ENCODE measurements around the gene CPEB2. TPM values are rescaled to one million over a fixed set of nuclear protein-coding genes. Genes with fewer than 3 reads are reported as not detected.

Gene CPEB2
- total RNA-seq, 4 donors from 2014 or later: 16.2 to 33.4 (median 23.9) TPM

DNA sequence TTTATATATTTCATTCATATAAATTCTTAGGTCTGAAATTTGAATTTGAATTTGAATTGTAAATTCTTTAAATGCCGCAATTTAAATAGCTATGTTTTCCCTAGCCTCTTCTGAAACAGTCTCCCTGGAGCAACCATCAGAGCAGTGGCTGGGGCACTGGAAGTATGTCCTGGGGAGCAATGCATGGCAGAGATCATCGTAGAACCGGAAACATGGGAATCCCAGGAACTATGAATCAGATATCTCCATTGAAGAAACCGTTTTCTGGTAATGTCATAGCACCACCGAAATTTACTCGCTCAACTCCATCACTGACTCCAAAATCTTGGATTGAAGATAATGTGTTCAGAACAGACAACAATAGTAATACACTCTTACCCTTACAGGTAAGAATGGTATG, 4.9 kb downstream of the CPEB2 start:
- Histone ChIP-seq H3K4me3 (no peak overlapping the region), H3K27ac (peak overlapping the region in 2 of 4 donors; percentile 6 to 7), H3K9me3 (no peaks in the 10 kb centered on the region), H3K36me3 (peaks cover 0 to 7% (median 4%) of the 10 kb centered on the region in 3 donors), H3K27me3 (no peaks in the 10 kb centered on the region), H3K4me1 (peaks cover 0 to 60% (median 5%) of the 10 kb centered on the region in 4 donors)
- 82 to 83% methylated on average over 6 of the region's 6 CpGs for WGBS, 2 donors
- DNase-seq (ENCODE audit: low spot score in 2 of 2): no peak
- TF ChIP-seq, protein P1, sequence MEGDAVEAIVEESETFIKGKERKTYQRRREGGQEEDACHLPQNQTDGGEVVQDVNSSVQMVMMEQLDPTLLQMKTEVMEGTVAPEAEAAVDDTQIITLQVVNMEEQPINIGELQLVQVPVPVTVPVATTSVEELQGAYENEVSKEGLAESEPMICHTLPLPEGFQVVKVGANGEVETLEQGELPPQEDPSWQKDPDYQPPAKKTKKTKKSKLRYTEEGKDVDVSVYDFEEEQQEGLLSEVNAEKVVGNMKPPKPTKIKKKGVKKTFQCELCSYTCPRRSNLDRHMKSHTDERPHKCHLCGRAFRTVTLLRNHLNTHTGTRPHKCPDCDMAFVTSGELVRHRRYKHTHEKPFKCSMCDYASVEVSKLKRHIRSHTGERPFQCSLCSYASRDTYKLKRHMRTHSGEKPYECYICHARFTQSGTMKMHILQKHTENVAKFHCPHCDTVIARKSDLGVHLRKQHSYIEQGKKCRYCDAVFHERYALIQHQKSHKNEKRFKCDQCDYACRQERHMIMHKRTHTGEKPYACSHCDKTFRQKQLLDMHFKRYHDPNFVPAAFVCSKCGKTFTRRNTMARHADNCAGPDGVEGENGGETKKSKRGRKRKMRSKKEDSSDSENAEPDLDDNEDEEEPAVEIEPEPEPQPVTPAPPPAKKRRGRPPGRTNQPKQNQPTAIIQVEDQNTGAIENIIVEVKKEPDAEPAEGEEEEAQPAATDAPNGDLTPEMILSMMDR (IDR thresholded peaks at IDR 0.05): no peak
- TF ChIP-seq EP300 (IDR thresholded peaks at IDR 0.05) (no peak), POLR2A (IDR thresholded peaks at IDR 0.05) (no peak)

DNA sequence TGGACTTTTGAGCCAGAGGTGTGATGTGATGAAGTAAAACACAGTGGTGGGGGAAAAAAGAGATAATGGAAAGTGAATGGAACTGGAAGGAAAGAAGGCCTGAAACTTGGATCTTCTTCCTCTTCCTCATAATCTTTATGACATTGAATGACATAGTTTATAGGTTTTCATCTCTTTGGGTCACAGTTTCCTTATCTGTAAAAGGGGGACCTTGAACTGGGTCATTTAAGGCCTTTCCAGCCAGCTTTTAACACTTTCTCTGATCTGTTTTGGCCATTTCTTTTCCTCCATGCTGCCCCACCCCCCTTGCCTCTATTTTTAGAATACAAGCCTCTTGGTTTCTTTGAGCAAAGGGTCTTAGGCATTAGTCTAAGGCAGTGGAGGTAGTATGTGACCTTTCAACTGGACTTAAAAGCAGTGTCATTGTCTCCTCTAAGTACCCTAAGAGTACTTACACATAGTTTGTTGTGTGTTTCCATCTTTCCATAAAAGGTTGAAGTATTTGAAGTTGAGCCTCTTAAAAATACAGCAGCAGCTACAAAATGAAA, 7.8 kb downstream of the CPEB2 start:
- no peak for TF ChIP-seq POLR2A (IDR thresholded peaks at IDR 0.05)
- TF ChIP-seq EP300 (IDR thresholded peaks at IDR 0.05): no peak
- TF ChIP-seq, protein P1 (IDR thresholded peaks at IDR 0.05): no peak
- peak overlapping the region in 3 of 4 donors; percentile 10 to 57 (median 53) for H3K27ac ChIP-seq
- H3K9me3 ChIP-seq: no peaks in the 10 kb centered on the region
- no peak for DNase-seq (ENCODE audit: low spot score in 2 of 2)
- H3K36me3 ChIP-seq: peaks cover 0 to 7% (median 4%) of the 10 kb centered on the region in 3 donors
- H3K27me3 ChIP-seq: no peaks in the 10 kb centered on the region
- peaks cover 0 to 78% (median 14%) of the 10 kb centered on the region in 4 donors for H3K4me1 ChIP-seq
- no peak overlapping the region for H3K4me3 ChIP-seq

DNA sequence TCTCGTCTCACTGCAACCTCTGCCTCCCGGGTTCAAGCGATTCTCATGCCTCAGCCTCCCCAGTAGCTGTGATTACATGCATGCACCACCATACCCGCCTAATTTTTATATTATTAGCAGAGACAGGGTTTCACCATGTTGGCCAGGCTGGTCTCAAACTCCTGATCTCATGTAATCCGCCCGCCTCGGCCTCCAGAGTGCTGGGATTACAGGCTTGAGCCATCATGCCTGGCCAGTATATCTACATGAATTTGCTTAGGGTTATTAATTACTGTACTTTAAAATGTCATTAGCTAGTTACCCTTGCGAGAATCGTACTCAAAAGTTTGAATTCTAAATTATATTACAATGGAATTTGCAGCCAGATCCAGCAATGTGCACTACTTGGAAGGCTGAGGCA, 8.9 kb downstream of the CPEB2 start:
- Histone ChIP-seq H3K27ac (peak overlapping the region in 2 of 4 donors; percentile 61 to 64), H3K27me3 (no peaks in the 10 kb centered on the region), H3K9me3 (no peaks in the 10 kb centered on the region), H3K4me1 (peaks cover 0 to 78% (median 14%) of the 10 kb centered on the region in 4 donors), H3K36me3 (peaks cover 0 to 12% (median 4%) of the 10 kb centered on the region in 3 donors), H3K4me3 (no peak overlapping the region)
- TF ChIP-seq POLR2A (IDR thresholded peaks at IDR 0.05) (no peak), EP300 (IDR thresholded peaks at IDR 0.05) (no peak)
- TF ChIP-seq, protein P1 (IDR thresholded peaks at IDR 0.05): no peak
- 96 to 98% methylated on average over 9 of the region's 9 CpGs for WGBS, 2 donors
- no peak for DNase-seq (ENCODE audit: low spot score in 2 of 2)

DNA sequence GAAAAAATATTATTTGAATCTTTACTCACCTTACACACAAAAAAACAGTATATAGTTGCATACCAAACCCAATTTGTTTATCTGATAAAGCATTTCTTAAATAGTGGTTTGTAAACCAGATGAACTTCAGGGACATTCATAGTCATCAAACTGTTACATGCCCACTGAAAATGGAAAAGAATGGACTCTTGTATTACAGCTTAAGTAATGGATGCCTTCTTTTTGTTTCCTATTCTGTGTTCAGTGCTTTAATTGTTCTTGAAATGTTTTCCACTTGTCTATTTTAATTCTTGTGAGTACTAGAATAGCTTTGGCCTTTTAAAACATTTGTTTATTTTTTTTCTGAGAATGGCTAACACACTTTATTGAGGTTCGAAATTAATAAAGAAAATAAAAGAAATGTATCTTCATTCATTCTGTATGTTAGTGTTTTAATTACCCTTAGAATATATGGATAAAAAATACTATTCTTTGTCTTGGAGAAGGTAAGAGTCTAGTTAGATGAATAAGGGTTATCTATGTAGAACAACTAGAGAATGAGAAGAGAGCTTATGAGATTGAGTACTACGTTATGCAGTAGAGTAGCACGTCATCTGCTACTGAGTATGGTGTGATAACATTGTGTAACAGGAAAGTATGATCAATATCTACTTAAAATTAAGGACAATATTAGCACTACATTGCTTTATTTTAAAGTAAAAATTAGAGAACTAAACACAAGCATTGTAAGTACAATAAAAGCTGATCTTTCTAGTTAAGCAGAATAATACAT, 9.9 kb downstream of the CPEB2 start:
- H3K9me3 ChIP-seq: no peaks in the 10 kb centered on the region
- no peak for DNase-seq (ENCODE audit: low spot score in 2 of 2)
- H3K4me3 ChIP-seq: no peak overlapping the region
- WGBS, 2 donors: 57 to 65% methylated on average over 3 of the region's 3 CpGs
- TF ChIP-seq EP300 (IDR thresholded peaks at IDR 0.05) (no peak), POLR2A (IDR thresholded peaks at IDR 0.05) (no peak)
- TF ChIP-seq, protein P1 (IDR thresholded peaks at IDR 0.05): no peak
- peak overlapping the region; percentile 8 to 64 (median 38) for H3K27ac ChIP-seq
- no peaks in the 10 kb centered on the region for H3K27me3 ChIP-seq
- peaks cover 0 to 76% (median 14%) of the 10 kb centered on the region in 4 donors for H3K4me1 ChIP-seq
- H3K36me3 ChIP-seq: peaks cover 0 to 13% (median 4%) of the 10 kb centered on the region in 3 donors

DNA sequence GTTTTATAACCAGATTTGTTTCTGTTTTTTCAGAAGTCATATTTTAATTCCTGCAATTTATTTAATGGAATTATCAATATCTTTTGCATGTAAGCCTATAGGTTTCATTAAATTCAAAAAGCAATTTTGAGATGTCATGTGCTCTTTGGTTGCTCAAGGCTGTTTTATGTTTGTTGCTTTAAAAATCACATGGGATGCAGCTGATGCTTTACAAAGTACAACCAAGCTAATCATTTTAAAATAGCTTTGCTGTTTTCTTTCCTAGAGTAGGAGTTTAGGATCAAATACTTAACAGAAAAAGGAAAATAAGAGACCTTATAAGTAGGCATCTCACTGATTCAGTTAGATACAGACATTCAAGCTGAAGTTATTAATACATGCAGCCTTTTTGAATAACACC, 11.3 kb downstream of the CPEB2 start:
- Histone ChIP-seq H3K4me3 (no peak overlapping the region), H3K27ac (peak overlapping the region in 3 of 4 donors; percentile 13 to 64 (median 61)), H3K9me3 (no peaks in the 10 kb centered on the region), H3K36me3 (peaks cover 0 to 10% (median 0%) of the 10 kb centered on the region in 3 donors), H3K4me1 (peaks cover 0 to 79% (median 16%) of the 10 kb centered on the region in 4 donors), H3K27me3 (no peaks in the 10 kb centered on the region)
- no peak for DNase-seq (ENCODE audit: low spot score in 2 of 2)
- TF ChIP-seq POLR2A (IDR thresholded peaks at IDR 0.05) (no peak), EP300 (IDR thresholded peaks at IDR 0.05) (no peak)
- TF ChIP-seq, protein P1 (IDR thresholded peaks at IDR 0.05): no peak
